ENCODE data around the gene LEF1. TPM values are rescaled to one million over a fixed set of nuclear protein-coding genes. Genes with fewer than 3 reads are reported as not detected.

The LEF1 gene
- total and polyA plus RNA-seq, 9 of the 15 experiments (the other 6 are each of a cell fraction or from before 2014, with no cell fraction given): 15.1 to 81.1 (median 29.7) TPM

- no peaks in the 10 kb centered on the region for H3K36me3 ChIP-seq (ENCODE audit: control insufficient read depth, insufficient read depth, low read length)
- H3K9me1 ChIP-seq (ENCODE audit: control insufficient read depth, insufficient read depth, low read length): no peaks in the 10 kb centered on the region
- H3K9ac ChIP-seq (ENCODE audit: insufficient read depth in 1 of 2, low read depth in 2 of 2, low read length in 2 of 2): no peak overlapping the region
- ATAC-seq (no peak), DNase-seq (ENCODE audit: extremely low read depth in 1 of 4, low spot score in 3 of 4) (no peak), FAIRE-seq (no peak)
- 93% methylated on average over 1 of the region's 1 CpG for WGBS (ENCODE audit: insufficient coverage, low coverage, missing lambda C conversion rate)
- peaks cover 0 to 12% of the 10 kb centered on the region in 2 experiments; a peak in 1 of 5 replicates for H3K4me1 ChIP-seq (replicated peaks in 1 of 2; ENCODE audit: control insufficient read depth in 2 of 2, insufficient read depth in 2 of 2, low read length in 2 of 2)
- H3K4me2 ChIP-seq (ENCODE audit: insufficient read depth, low read length): no peak overlapping the region
- H3K4me3 ChIP-seq: no peak overlapping the region
- H3K27ac ChIP-seq (ENCODE audit: extremely low read depth, low read depth, low read length): no peak overlapping the region
- no peaks in the 10 kb centered on the region for H4K20me1 ChIP-seq (replicated peaks; ENCODE audit: control insufficient read depth, insufficient read depth, low read length)
- no peaks in the 10 kb centered on the region for H3K79me2 ChIP-seq (ENCODE audit: control insufficient read depth, insufficient read depth, low read length)
- H3K27me3 ChIP-seq (ENCODE audit: control insufficient read depth in 2 of 2, insufficient read depth in 2 of 2, low read length in 2 of 2): no peaks in the 10 kb centered on the region
- ChIA-PET POLR2A (no interaction called here), CTCF (ENCODE audit: low intra/inter-chr PET ratio) (no interaction called here)
- H2AFZ ChIP-seq (ENCODE audit: low read depth, low read length): no peak overlapping the region
- TF ChIP-seq ZNF780A (CRISPR knock-in tag; IDR thresholded peaks at IDR 0.05): no peak
- TF ChIP-seq DDX20 (tag; IDR thresholded peaks at IDR 0.05; ENCODE audit: low read depth): no peak
- no peak for TF ChIP-seq BRD9 (IDR thresholded peaks at IDR 0.05; ENCODE audit: low read depth, partially characterized antibody)
- TF ChIP-seq TAF1 (IDR thresholded peaks at IDR 0.05; ENCODE audit: control insufficient read depth, extremely low read depth, insufficient read depth, low read length, severe bottlenecking): no peak
- no peak for TF ChIP-seq ETV5 (CRISPR knock-in tag; IDR thresholded peaks at IDR 0.05; ENCODE audit: low read depth)
- no peak for TF ChIP-seq YY1 (IDR thresholded peaks at IDR 0.05; ENCODE audit: borderline replicate concordance in 1 of 3, control insufficient read depth in 1 of 3, extremely low read depth in 1 of 3, insufficient read depth in 3 of 3, insufficient read length in 1 of 3, insufficient replicate concordance in 2 of 3, low read depth in 1 of 3, low read length in 2 of 3)
- no peak for TF ChIP-seq PCBP1 (IDR thresholded peaks at IDR 0.05; ENCODE audit: low read depth, low read length, poor library complexity, severe bottlenecking)
- no peak for TF ChIP-seq MEF2D (tag; conservative IDR thresholded peaks at IDR 0.05; ENCODE audit: low read depth)
- TF ChIP-seq NFE2 (IDR thresholded peaks at IDR 0.05; ENCODE audit: low read depth): no peak
- TF ChIP-seq ZBTB49 (CRISPR knock-in tag; IDR thresholded peaks at IDR 0.05; ENCODE audit: borderline replicate concordance): no peak
- TF ChIP-seq ATF6 (CRISPR knock-in tag; IDR thresholded peaks at IDR 0.05): no peak
- no peak for TF ChIP-seq HMGN3 (IDR thresholded peaks at IDR 0.05; ENCODE audit: borderline replicate concordance, extremely low read depth, insufficient read length, low read depth, low read length)
- in situ Hi-C loops (cut with MboI): no loop called here
- H3K9me3 ChIP-seq (replicated peaks; ENCODE audit: control insufficient read depth, insufficient read depth, low read depth, low read length): no peaks in the 10 kb centered on the region
- intact Hi-C loops (cut with micrococcal nuclease): no loop called here
- no TSS peak for BruUV-seq (replicated peaks)
Observed at GRCh38 chr4:108099838-108100237, 68.9 kb downstream of the LEF1 start.

Measured in K562 (cell line).